GM23338 (cell line): Measurements from ENCODE around the gene PTPRR. TPM values are rescaled to one million over a fixed set of nuclear protein-coding genes. Genes with fewer than 3 reads are reported as not detected.

Experiments
- ATAC-seq: fragments of 200-7000 bp; cut with Tn5 transposase; 3 replicates; pipeline ENCODE4 v1.9.1; 2020
- DNase-seq: peaks from one replicate; pipeline ENCODE4 v3.0.0-alpha.2; 2015; ENCODE audit warnings: low spot score
- H2AFZ ChIP-seq: fragments of 200-600 bp; sonication (generic); 2 replicates; pipeline ENCODE4 v1.8.0; 2016; ENCODE audit warnings: antibody characterized with exemption, mild to moderate bottlenecking, moderate library complexity
- H3F3A ChIP-seq: fragments of 200-600 bp; sonication (generic); replicated peaks from 2 replicates; pipeline ENCODE4 v1.8.0; 2017; ENCODE audit warnings: antibody characterized with exemption, mixed run types, low read depth
- H3K27ac ChIP-seq: fragments of 200-600 bp; sonication (generic); 2 replicates; pipeline ENCODE4 v1.6.1; 2016; ENCODE audit warnings: low read depth
- H3K27me3 ChIP-seq: fragments of 200-600 bp; sonication (generic); 2 replicates; pipeline ENCODE4 v1.8.0; 2016; ENCODE audit warnings: mild to moderate bottlenecking, mixed run types, moderate library complexity; ENCODE audit not compliant: insufficient read depth
- H3K36me3 ChIP-seq: fragments of 200-600 bp; sonication (generic); 2 replicates; pipeline ENCODE4 v1.8.0; 2016; ENCODE audit warnings: mild to moderate bottlenecking; ENCODE audit not compliant: insufficient read depth
- H3K4me1 ChIP-seq: fragments of 200-600 bp; sonication (generic); 2 replicates; pipeline ENCODE4 v1.8.0; 2016; ENCODE audit warnings: mild to moderate bottlenecking, moderate library complexity; ENCODE audit not compliant: insufficient read depth
- H3K4me2 ChIP-seq: fragments of 200-600 bp; sonication (generic); 2 replicates; pipeline ENCODE4 v1.7.1; 2017; ENCODE audit warnings: mixed run types
- H3K4me3 ChIP-seq: fragments of 200-600 bp; sonication (generic); 2 replicates; pipeline ENCODE4 v1.6.1; 2016; ENCODE audit warnings: mixed run types
- H3K79me2 ChIP-seq: fragments of 200-600 bp; sonication (generic); replicated peaks from 2 replicates; pipeline ENCODE4 v1.8.0; 2017; ENCODE audit warnings: mild to moderate bottlenecking; ENCODE audit not compliant: insufficient read depth
- H3K9me2 ChIP-seq: fragments of 200-600 bp; sonication (generic); 2 replicates; pipeline ENCODE4 v1.8.0; 2017; ENCODE audit not compliant: insufficient read depth
- H4K20me1 ChIP-seq: fragments of 200-600 bp; sonication (generic); replicated peaks from 2 replicates; pipeline ENCODE4 v1.8.0; 2017; ENCODE audit warnings: mild to moderate bottlenecking; ENCODE audit not compliant: insufficient read depth
- H3K27ac Mint-ChIP-seq: 2 replicates; pipeline ENCODE4 v1.8.0; 2020; ENCODE audit warnings: inconsistent platforms, mild to moderate bottlenecking, moderate library complexity, mixed read lengths
- H3K27me3 Mint-ChIP-seq: 3 replicates; pipeline ENCODE4 v1.8.0; 2022; ENCODE audit warnings: low read depth, mild to moderate bottlenecking, moderate library complexity, mixed read lengths, inconsistent platforms; ENCODE audit not compliant: insufficient read depth, poor library complexity
- H3K36me3 Mint-ChIP-seq: 3 replicates; pipeline ENCODE4 v1.8.0; 2021; ENCODE audit warnings: low read depth, mild to moderate bottlenecking, inconsistent platforms, moderate library complexity, mixed read lengths
- H3K4me1 Mint-ChIP-seq: 3 replicates; pipeline ENCODE4 v1.8.0; 2020; ENCODE audit warnings: mild to moderate bottlenecking, inconsistent platforms, mixed read lengths
- H3K4me3 Mint-ChIP-seq: 3 replicates; pipeline ENCODE4 v1.8.0; 2021; ENCODE audit warnings: moderate library complexity, mild to moderate bottlenecking, inconsistent platforms, mixed read lengths
- H3K9me3 Mint-ChIP-seq: 3 replicates; pipeline ENCODE4 v1.8.0; 2020; ENCODE audit warnings: moderate library complexity, mild to moderate bottlenecking, inconsistent platforms, mixed read lengths
- CREB1 ChIP-seq: fragments of 250-450 bp; sonication (Bioruptor Pico); IDR thresholded peaks from 2 replicates; pipeline ENCODE4 v1.5.0; 2020; ENCODE audit warnings: low read depth, mild to moderate bottlenecking, moderate library complexity
- EZH2 ChIP-seq: fragments of 200-600 bp; sonication (generic); IDR thresholded peaks from one replicate; pipeline ENCODE4 v1.8.0; 2017; ENCODE audit warnings: antibody characterized with exemption, mild to moderate bottlenecking, low read depth; ENCODE audit not compliant: unreplicated experiment
- EZH2phosphoT487 ChIP-seq: fragments of 200-600 bp; sonication (generic); IDR thresholded peaks from one replicate; pipeline ENCODE4 v1.8.1; 2018; ENCODE audit warnings: antibody characterized with exemption; ENCODE audit not compliant: unreplicated experiment
- JUNB ChIP-seq: IDR thresholded peaks from one replicate; pipeline ENCODE4 v1.6.1; 2016; ENCODE audit warnings: antibody characterized with exemption; ENCODE audit not compliant: unreplicated experiment
- NANOG ChIP-seq: IDR thresholded peaks from 2 replicates; pipeline ENCODE4 v1.6.1; 2016; ENCODE audit warnings: antibody characterized with exemption, borderline replicate concordance
- POLR2AphosphoS5 ChIP-seq: IDR thresholded peaks from 2 replicates; pipeline ENCODE4 v1.6.1; 2016; ENCODE audit warnings: antibody characterized with exemption, low read depth
- STAT1 ChIP-seq: IDR thresholded peaks from one replicate; pipeline ENCODE4 v1.6.1; 2016; ENCODE audit warnings: antibody characterized with exemption; ENCODE audit not compliant: unreplicated experiment
- polyA plus RNA-seq: library from polyadenylated mRNA; unstranded; fragments of >200 nt; fragmentation: Nextera tagmentation; extraction: Ambion mirVana; gene quantifications from 2 replicates; pipeline ENCODE4 v1.2.1, GENCODE V29; 2016
- total RNA-seq: library from RNA; depleted of rRNA; stranded (reverse); fragments of >200 nt; shearing (Covaris generic); gene quantifications from 2 replicates; pipeline ENCODE4 v1.2.3, GENCODE V29; 2014
- TF ChIP-seq, protein P1 (sequence below): fragments of 250-450 bp; sonication (Bioruptor Pico); IDR thresholded peaks from 2 replicates; pipeline ENCODE4 v1.5.0; 2020; ENCODE audit warnings: mild to moderate bottlenecking, moderate library complexity
- TF ChIP-seq, protein P2 (sequence below), 2 experiments: fragments of 200-600 bp in 1 of 2; sonication (generic) in 1 of 2; conservative IDR thresholded peaks; 2 replicates each; pipeline versions ENCODE4 v1.5.1 to v1.6.1; 2016 to 2017; ENCODE audit warnings: antibody characterized with exemption in 2 of 2, low read depth in 2 of 2, mild to moderate bottlenecking in 2 of 2, moderate library complexity in 1 of 2
- TF ChIP-seq, protein P3 (sequence below): IDR thresholded peaks from one replicate; pipeline ENCODE4 v1.6.1; 2018; ENCODE audit warnings: antibody characterized with exemption; ENCODE audit not compliant: unreplicated experiment
- TF ChIP-seq, protein P4 (sequence below): IDR thresholded peaks from 2 replicates; pipeline ENCODE4 v1.6.1; 2016; ENCODE audit warnings: antibody characterized with exemption

The PTPRR gene
- total and polyA plus RNA-seq, 2 experiments from 2014 or later: 0.26 to 0.76 TPM

DNA sequence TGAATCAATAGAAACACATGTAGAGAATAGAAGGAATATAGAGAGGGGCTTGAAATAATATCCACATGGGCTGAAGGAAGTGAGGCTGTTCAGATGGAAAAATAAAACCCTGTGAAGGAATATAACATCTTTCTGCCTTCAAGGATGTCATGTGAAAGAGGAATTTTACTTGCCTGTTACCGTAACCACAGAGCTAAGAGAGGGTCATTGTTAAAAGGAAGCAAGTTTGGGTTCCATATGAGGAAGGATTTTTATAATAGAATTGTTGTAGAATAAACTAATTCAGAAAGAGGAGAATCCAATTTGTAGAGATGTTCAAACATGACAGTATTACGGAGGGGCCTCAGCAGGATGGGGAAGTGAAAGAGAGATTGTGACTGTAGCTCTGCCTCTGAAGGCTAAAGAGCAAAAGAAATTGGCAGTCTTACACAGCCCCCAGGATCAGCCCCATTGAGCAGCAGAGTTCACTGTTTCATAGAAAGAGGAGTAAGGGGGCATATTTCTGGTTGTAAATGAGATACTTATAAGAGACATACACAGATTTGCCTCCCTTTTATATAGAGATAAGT is 41.8 kb upstream of the PTPRR start:
- no peak overlapping the region for H2AFZ ChIP-seq
- Mint-ChIP-seq H3K4me3 (no peak overlapping the region), H3K36me3 (no peaks in the 10 kb centered on the region), H3K27ac (no peak overlapping the region), H3K9me3 (no peaks in the 10 kb centered on the region), H3K27me3 (no peaks in the 10 kb centered on the region), H3K4me1 (peaks cover 2% of the 10 kb centered on the region; the same call in 1 of the 3 replicates)
- no peaks in the 10 kb centered on the region for H3K27me3 ChIP-seq
- no peaks in the 10 kb centered on the region for H3K79me2 ChIP-seq
- no peak overlapping the region for H3K4me2 ChIP-seq
- H4K20me1 ChIP-seq: no peaks in the 10 kb centered on the region
- no peaks in the 10 kb centered on the region for H3K4me1 ChIP-seq
- no peaks in the 10 kb centered on the region for H3F3A ChIP-seq
- H3K9me2 ChIP-seq: no peaks in the 10 kb centered on the region
- TF ChIP-seq, protein P1, sequence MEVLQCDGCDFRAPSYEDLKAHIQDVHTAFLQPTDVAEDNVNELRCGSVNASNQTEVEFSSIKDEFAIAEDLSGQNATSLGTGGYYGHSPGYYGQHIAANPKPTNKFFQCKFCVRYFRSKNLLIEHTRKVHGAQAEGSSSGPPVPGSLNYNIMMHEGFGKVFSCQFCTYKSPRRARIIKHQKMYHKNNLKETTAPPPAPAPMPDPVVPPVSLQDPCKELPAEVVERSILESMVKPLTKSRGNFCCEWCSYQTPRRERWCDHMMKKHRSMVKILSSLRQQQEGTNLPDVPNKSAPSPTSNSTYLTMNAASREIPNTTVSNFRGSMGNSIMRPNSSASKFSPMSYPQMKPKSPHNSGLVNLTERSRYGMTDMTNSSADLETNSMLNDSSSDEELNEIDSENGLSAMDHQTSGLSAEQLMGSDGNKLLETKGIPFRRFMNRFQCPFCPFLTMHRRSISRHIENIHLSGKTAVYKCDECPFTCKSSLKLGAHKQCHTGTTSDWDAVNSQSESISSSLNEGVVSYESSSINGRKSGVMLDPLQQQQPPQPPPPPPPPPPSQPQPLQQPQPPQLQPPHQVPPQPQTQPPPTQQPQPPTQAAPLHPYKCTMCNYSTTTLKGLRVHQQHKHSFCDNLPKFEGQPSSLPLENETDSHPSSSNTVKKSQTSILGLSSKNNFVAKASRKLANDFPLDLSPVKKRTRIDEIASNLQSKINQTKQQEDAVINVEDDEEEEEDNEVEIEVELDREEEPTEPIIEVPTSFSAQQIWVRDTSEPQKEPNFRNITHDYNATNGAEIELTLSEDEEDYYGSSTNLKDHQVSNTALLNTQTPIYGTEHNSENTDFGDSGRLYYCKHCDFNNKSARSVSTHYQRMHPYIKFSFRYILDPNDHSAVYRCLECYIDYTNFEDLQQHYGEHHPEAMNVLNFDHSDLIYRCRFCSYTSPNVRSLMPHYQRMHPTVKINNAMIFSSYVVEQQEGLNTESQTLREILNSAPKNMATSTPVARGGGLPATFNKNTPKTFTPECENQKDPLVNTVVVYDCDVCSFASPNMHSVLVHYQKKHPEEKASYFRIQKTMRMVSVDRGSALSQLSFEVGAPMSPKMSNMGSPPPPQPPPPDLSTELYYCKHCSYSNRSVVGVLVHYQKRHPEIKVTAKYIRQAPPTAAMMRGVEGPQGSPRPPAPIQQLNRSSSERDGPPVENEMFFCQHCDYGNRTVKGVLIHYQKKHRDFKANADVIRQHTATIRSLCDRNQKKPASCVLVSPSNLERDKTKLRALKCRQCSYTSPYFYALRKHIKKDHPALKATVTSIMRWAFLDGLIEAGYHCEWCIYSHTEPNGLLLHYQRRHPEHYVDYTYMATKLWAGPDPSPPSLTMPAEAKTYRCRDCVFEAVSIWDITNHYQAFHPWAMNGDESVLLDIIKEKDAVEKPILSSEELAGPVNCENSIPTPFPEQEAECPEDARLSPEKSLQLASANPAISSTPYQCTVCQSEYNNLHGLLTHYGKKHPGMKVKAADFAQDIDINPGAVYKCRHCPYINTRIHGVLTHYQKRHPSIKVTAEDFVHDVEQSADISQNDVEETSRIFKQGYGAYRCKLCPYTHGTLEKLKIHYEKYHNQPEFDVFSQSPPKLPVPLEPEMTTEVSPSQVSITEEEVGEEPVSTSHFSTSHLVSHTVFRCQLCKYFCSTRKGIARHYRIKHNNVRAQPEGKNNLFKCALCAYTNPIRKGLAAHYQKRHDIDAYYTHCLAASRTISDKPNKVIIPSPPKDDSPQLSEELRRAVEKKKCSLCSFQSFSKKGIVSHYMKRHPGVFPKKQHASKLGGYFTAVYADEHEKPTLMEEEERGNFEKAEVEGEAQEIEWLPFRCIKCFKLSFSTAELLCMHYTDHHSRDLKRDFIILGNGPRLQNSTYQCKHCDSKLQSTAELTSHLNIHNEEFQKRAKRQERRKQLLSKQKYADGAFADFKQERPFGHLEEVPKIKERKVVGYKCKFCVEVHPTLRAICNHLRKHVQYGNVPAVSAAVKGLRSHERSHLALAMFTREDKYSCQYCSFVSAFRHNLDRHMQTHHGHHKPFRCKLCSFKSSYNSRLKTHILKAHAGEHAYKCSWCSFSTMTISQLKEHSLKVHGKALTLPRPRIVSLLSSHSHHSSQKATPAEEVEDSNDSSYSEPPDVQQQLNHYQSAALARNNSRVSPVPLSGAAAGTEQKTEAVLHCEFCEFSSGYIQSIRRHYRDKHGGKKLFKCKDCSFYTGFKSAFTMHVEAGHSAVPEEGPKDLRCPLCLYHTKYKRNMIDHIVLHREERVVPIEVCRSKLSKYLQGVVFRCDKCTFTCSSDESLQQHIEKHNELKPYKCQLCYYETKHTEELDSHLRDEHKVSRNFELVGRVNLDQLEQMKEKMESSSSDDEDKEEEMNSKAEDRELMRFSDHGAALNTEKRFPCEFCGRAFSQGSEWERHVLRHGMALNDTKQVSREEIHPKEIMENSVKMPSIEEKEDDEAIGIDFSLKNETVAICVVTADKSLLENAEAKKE (CRISPR knock-in tag): no peak
- TF ChIP-seq POLR2AphosphoS5 (no peak), STAT1 (no peak), CREB1 (CRISPR knock-in tag) (no peak), EZH2 (no peak), JUNB (no peak), EZH2phosphoT487 (no peak), NANOG (no peak)
- TF ChIP-seq, protein P2, sequence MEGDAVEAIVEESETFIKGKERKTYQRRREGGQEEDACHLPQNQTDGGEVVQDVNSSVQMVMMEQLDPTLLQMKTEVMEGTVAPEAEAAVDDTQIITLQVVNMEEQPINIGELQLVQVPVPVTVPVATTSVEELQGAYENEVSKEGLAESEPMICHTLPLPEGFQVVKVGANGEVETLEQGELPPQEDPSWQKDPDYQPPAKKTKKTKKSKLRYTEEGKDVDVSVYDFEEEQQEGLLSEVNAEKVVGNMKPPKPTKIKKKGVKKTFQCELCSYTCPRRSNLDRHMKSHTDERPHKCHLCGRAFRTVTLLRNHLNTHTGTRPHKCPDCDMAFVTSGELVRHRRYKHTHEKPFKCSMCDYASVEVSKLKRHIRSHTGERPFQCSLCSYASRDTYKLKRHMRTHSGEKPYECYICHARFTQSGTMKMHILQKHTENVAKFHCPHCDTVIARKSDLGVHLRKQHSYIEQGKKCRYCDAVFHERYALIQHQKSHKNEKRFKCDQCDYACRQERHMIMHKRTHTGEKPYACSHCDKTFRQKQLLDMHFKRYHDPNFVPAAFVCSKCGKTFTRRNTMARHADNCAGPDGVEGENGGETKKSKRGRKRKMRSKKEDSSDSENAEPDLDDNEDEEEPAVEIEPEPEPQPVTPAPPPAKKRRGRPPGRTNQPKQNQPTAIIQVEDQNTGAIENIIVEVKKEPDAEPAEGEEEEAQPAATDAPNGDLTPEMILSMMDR (conservative IDR thresholded peaks at IDR 0.05; ENCODE audit: low read depth in 2 of 2): no peak
- TF ChIP-seq, protein P3, sequence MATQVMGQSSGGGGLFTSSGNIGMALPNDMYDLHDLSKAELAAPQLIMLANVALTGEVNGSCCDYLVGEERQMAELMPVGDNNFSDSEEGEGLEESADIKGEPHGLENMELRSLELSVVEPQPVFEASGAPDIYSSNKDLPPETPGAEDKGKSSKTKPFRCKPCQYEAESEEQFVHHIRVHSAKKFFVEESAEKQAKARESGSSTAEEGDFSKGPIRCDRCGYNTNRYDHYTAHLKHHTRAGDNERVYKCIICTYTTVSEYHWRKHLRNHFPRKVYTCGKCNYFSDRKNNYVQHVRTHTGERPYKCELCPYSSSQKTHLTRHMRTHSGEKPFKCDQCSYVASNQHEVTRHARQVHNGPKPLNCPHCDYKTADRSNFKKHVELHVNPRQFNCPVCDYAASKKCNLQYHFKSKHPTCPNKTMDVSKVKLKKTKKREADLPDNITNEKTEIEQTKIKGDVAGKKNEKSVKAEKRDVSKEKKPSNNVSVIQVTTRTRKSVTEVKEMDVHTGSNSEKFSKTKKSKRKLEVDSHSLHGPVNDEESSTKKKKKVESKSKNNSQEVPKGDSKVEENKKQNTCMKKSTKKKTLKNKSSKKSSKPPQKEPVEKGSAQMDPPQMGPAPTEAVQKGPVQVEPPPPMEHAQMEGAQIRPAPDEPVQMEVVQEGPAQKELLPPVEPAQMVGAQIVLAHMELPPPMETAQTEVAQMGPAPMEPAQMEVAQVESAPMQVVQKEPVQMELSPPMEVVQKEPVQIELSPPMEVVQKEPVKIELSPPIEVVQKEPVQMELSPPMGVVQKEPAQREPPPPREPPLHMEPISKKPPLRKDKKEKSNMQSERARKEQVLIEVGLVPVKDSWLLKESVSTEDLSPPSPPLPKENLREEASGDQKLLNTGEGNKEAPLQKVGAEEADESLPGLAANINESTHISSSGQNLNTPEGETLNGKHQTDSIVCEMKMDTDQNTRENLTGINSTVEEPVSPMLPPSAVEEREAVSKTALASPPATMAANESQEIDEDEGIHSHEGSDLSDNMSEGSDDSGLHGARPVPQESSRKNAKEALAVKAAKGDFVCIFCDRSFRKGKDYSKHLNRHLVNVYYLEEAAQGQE: no peak
- TF ChIP-seq, protein P4, sequence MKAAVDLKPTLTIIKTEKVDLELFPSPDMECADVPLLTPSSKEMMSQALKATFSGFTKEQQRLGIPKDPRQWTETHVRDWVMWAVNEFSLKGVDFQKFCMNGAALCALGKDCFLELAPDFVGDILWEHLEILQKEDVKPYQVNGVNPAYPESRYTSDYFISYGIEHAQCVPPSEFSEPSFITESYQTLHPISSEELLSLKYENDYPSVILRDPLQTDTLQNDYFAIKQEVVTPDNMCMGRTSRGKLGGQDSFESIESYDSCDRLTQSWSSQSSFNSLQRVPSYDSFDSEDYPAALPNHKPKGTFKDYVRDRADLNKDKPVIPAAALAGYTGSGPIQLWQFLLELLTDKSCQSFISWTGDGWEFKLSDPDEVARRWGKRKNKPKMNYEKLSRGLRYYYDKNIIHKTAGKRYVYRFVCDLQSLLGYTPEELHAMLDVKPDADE: no peak
- H3K36me3 ChIP-seq: no peaks in the 10 kb centered on the region
- no peak for ATAC-seq
- H3K4me3 ChIP-seq: no peak overlapping the region
- DNase-seq: no peak
- no peak overlapping the region for H3K27ac ChIP-seq
